ENCODE data around the gene NXF1. TPM values are rescaled to one million over a fixed set of nuclear protein-coding genes. Genes with fewer than 3 reads are reported as not detected.

The NXF1 gene
- total and polyA plus RNA-seq, 7 donors: 20.3 to 68.1 (median 40.2) TPM

DNA sequence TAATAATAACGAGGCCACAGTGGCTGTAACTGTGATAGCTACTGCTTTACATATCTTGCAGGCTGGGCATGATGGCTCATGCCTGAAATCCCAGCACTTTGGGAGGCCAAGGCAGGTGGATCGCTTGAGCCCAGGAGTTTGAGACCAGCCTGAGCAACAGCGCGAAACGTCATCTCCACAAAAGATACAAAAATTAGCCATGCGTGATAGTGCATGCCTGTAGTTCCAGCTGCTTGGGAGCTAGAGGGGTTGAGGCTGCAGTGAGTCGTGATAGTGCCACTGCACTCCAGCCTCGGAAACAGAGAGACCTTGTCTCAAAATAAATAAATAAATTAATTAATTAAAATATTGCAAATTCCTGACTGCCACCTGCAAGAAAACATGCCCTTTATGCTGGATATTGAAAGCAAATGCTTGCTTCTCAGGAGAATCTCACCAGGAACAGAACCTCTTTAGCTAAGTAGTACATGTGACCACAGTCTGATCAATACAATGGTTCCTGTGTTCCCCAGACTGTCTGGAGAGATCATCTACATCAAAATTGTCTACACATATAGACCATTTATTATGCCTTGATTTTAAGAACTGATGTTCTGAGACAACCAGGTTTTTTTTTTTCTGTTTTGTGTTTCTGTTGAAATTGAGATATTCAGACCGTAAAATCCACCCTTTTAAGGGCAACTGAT, 57.6 kb downstream of the NXF1 start:
- Histone ChIP-seq H3K27ac (no peak overlapping the region), H3K4me3 (no peak overlapping the region), H3K9me3 (no peaks in the 10 kb centered on the region), H3K27me3 (no peaks in the 10 kb centered on the region), H3K36me3 (peaks cover 0 to 18% (median 2%) of the 10 kb centered on the region in 4 donors), H3K4me1 (peaks cover 0 to 21% (median 5%) of the 10 kb centered on the region in 4 donors)
- WGBS, 2 donors: 89% methylated on average over 9 of the region's 9 CpGs
- TF ChIP-seq POLR2AphosphoS5 (IDR thresholded peaks at IDR 0.05): no peak
- intact Hi-C loops (cut with DNase I): no loop called here
- DNase-seq: no peak

Small RNAs within 50 kb of the gene (small RNA-seq; reads per million reads assigned to genes)
- gene MIR6514 (0.36 to 0.66 (median 0.65) reads per million in 3 donors), gene RF00099 (0 reads per million in 3 donors), gene RNU6-118P (0 reads per million in 3 donors), gene SNORD22 (0 reads per million in 3 donors), gene SNORD26 (0 reads per million in 3 donors), gene SNORD27 (0 reads per million in 3 donors), gene SNORD28 (0 reads per million in 3 donors), gene SNORD30 (485 to 1,563 (median 1,418) reads per million in 3 donors)

Other genes with a start within 250 kb of the NXF1 start
- 1,000 to 10,000 TPM; 1,344 to 1,788 (median 1,576) TPM for gene EEF1G, start 231.5 kb downstream of the NXF1 start, total RNA-seq
- 1,000 to 10,000 TPM; 1,418 to 2,108 (median 1,957) TPM for gene EEF1G, start 231.5 kb downstream of the NXF1 start, polyA plus RNA-seq
- gene TUT1, start 213.9 kb downstream of the NXF1 start, total RNA-seq: 1 to 10 TPM; 5.4 to 7.1 (median 6.2) TPM
- 10 to 100 TPM in 1 of 3 donors, 1 to 10 TPM in 2; 5.3 to 16.8 (median 6.0) TPM for gene TUT1, start 213.9 kb downstream of the NXF1 start, polyA plus RNA-seq
- gene MTA2, start 203.6 kb downstream of the NXF1 start, total RNA-seq: 10 to 100 TPM; 50.1 to 62.2 (median 58.1) TPM
- gene MTA2, start 203.6 kb downstream of the NXF1 start, polyA plus RNA-seq: 10 to 100 TPM; 28.8 to 86.3 (median 36.1) TPM
- 10 to 100 TPM; 19.6 to 39.5 (median 30.2) TPM for gene EML3, start 192.7 kb downstream of the NXF1 start, total RNA-seq
- gene EML3, start 192.7 kb downstream of the NXF1 start, polyA plus RNA-seq: 10 to 100 TPM; 10.6 to 50.7 (median 16.2) TPM
- 10 to 100 TPM in 2 of 4 donors, 1 to 10 TPM in 2; 5.3 to 13.8 (median 10.1) TPM for gene ROM1, start 192.2 kb downstream of the NXF1 start, total RNA-seq
- gene ROM1, start 192.2 kb downstream of the NXF1 start, polyA plus RNA-seq: 10 to 100 TPM in 1 of 3 donors, 1 to 10 TPM in 2; 3.0 to 14.2 (median 3.2) TPM
- 10 to 100 TPM; 11.1 to 26.3 (median 16.8) TPM for gene B3GAT3, start 183.5 kb downstream of the NXF1 start, total RNA-seq
- gene B3GAT3, start 183.5 kb downstream of the NXF1 start, polyA plus RNA-seq: 10 to 100 TPM in 2 of 3 donors, 1 to 10 TPM in 1; 9.7 to 47.5 (median 11.4) TPM
- gene GANAB, start 158.8 kb downstream of the NXF1 start, total RNA-seq: 100 to 1,000 TPM in 1 of 4 donors, 10 to 100 TPM in 3; 67.4 to 111 (median 77.9) TPM
- 100 to 1,000 TPM in 1 of 3 donors, 10 to 100 TPM in 2; 12.6 to 163 (median 37.9) TPM for gene GANAB, start 158.8 kb downstream of the NXF1 start, polyA plus RNA-seq
- gene INTS5, start 152.1 kb downstream of the NXF1 start, total RNA-seq: 10 to 100 TPM; 11.2 to 13.2 (median 12.1) TPM
- gene INTS5, start 152.1 kb downstream of the NXF1 start, polyA plus RNA-seq: 10 to 100 TPM in 1 of 3 donors, 1 to 10 TPM in 2; 7.8 to 14.8 (median 8.8) TPM
- gene C11orf98, start 140.2 kb downstream of the NXF1 start, total RNA-seq: 10 to 100 TPM; 24.6 to 47.4 (median 26.9) TPM
- 100 to 1,000 TPM; 166 to 183 (median 176) TPM for gene C11orf98, start 140.2 kb downstream of the NXF1 start, polyA plus RNA-seq
- gene CSKMT, start 140.1 kb downstream of the NXF1 start, total RNA-seq: 1 to 10 TPM; 2.9 to 6.1 (median 4.0) TPM
- 10 to 100 TPM in 1 of 3 donors, 1 to 10 TPM in 2; 1.2 to 19.4 (median 4.9) TPM for gene CSKMT, start 140.1 kb downstream of the NXF1 start, polyA plus RNA-seq
- gene UQCC3, start 133.8 kb downstream of the NXF1 start, total RNA-seq: 1 to 10 TPM; 4.9 to 9.7 (median 8.2) TPM
- 10 to 100 TPM; 15.8 to 19.8 (median 18.0) TPM for gene UQCC3, start 133.8 kb downstream of the NXF1 start, polyA plus RNA-seq
- 1 to 10 TPM; 2.0 to 4.1 (median 3.7) TPM for gene LBHD1, start 133.2 kb downstream of the NXF1 start, total RNA-seq
- gene LBHD1, start 133.2 kb downstream of the NXF1 start, polyA plus RNA-seq: 10 to 100 TPM in 1 of 3 donors, 1 to 10 TPM in 2; 3.0 to 12.9 (median 5.8) TPM
- 100 to 1,000 TPM; 174 to 298 (median 199) TPM for gene UBXN1, start 126.4 kb downstream of the NXF1 start, total RNA-seq
- gene UBXN1, start 126.4 kb downstream of the NXF1 start, polyA plus RNA-seq: 100 to 1,000 TPM; 132 to 188 (median 174) TPM
- gene LRRN4CL, start 115.9 kb downstream of the NXF1 start, total RNA-seq: 10 to 100 TPM; 28.5 to 40.4 (median 32.1) TPM
- 1 to 10 TPM in 2 of 3 donors, under 1 TPM in 1; 0.23 to 3.1 (median 3.0) TPM for gene LRRN4CL, start 115.9 kb downstream of the NXF1 start, polyA plus RNA-seq
- gene BSCL2, start 98.0 kb downstream of the NXF1 start, total RNA-seq: 10 to 100 TPM; 35.5 to 69.8 (median 50.2) TPM
- gene BSCL2, start 98.0 kb downstream of the NXF1 start, polyA plus RNA-seq: 10 to 100 TPM; 18.0 to 72.3 (median 27.0) TPM
- 1 to 10 TPM in 3 of 4 donors, not detected in 1; 1.4 to 5.0 (median 2.8) TPM for gene GNG3, start 97.8 kb downstream of the NXF1 start, total RNA-seq
- 1 to 10 TPM in 2 of 3 donors, not detected in 1; 1.2 to 2.7 TPM for gene GNG3, start 97.8 kb downstream of the NXF1 start, polyA plus RNA-seq
- 10 to 100 TPM; 22.9 to 30.7 (median 25.3) TPM for gene HNRNPUL2, start 78.0 kb downstream of the NXF1 start, total RNA-seq
- gene HNRNPUL2, start 78.0 kb downstream of the NXF1 start, polyA plus RNA-seq: 10 to 100 TPM; 36.6 to 54.3 (median 37.5) TPM
- 10 to 100 TPM; 21.9 to 39.9 (median 24.2) TPM for gene TTC9C, start 77.0 kb downstream of the NXF1 start, total RNA-seq
- 10 to 100 TPM; 27.6 to 30.4 (median 27.7) TPM for gene TTC9C, start 77.0 kb downstream of the NXF1 start, polyA plus RNA-seq
- gene ZBTB3, start 51.3 kb downstream of the NXF1 start, total RNA-seq: 10 to 100 TPM in 1 of 4 donors, 1 to 10 TPM in 3; 6.6 to 12.1 (median 7.7) TPM
- gene ZBTB3, start 51.3 kb downstream of the NXF1 start, polyA plus RNA-seq: 1 to 10 TPM; 1.2 to 5.0 (median 1.8) TPM
- gene POLR2G, start 43.9 kb downstream of the NXF1 start, total RNA-seq: 10 to 100 TPM; 42.7 to 59.5 (median 53.6) TPM
- gene POLR2G, start 43.9 kb downstream of the NXF1 start, polyA plus RNA-seq: 100 to 1,000 TPM in 1 of 3 donors, 10 to 100 TPM in 2; 73.5 to 111 (median 95.5) TPM
- 10 to 100 TPM; 13.2 to 20.1 (median 16.7) TPM for gene TAF6L, start 34.0 kb downstream of the NXF1 start, total RNA-seq
- 10 to 100 TPM in 1 of 3 donors, 1 to 10 TPM in 2; 3.0 to 20.7 (median 9.0) TPM for gene TAF6L, start 34.0 kb downstream of the NXF1 start, polyA plus RNA-seq
- gene TMEM179B, start 18.0 kb downstream of the NXF1 start, total RNA-seq: 10 to 100 TPM; 38.2 to 49.6 (median 43.0) TPM
- 10 to 100 TPM; 27.0 to 63.9 (median 38.4) TPM for gene TMEM179B, start 18.0 kb downstream of the NXF1 start, polyA plus RNA-seq
- gene TMEM223, start 13.4 kb downstream of the NXF1 start, total RNA-seq: 10 to 100 TPM; 16.0 to 27.1 (median 24.1) TPM
- gene TMEM223, start 13.4 kb downstream of the NXF1 start, polyA plus RNA-seq: 10 to 100 TPM in 2 of 3 donors, 1 to 10 TPM in 1; 9.0 to 30.9 (median 15.5) TPM
- 10 to 100 TPM; 27.1 to 37.8 (median 31.2) TPM for gene STX5, start 26.6 kb upstream of the NXF1 start, total RNA-seq
- 10 to 100 TPM; 27.8 to 31.2 (median 28.9) TPM for gene STX5, start 26.6 kb upstream of the NXF1 start, polyA plus RNA-seq
- 1 to 10 TPM in 1 of 4 donors, not detected in 3; 2.1 TPM for gene TEX54, start 27.4 kb upstream of the NXF1 start, total RNA-seq
- gene TEX54, start 27.4 kb upstream of the NXF1 start, polyA plus RNA-seq: not detected
- 10 to 100 TPM; 22.8 to 39.7 (median 34.7) TPM for gene WDR74, start 34.1 kb upstream of the NXF1 start, total RNA-seq
- 10 to 100 TPM; 11.6 to 47.6 (median 24.0) TPM for gene WDR74, start 34.1 kb upstream of the NXF1 start, polyA plus RNA-seq
- 10 to 100 TPM; 44.0 to 70.4 (median 50.4) TPM for gene SLC3A2, start 75.5 kb upstream of the NXF1 start, total RNA-seq
- gene SLC3A2, start 75.5 kb upstream of the NXF1 start, polyA plus RNA-seq: 100 to 1,000 TPM in 1 of 3 donors, 10 to 100 TPM in 2; 16.8 to 128 (median 39.1) TPM
- gene CHRM1, start 115.9 kb upstream of the NXF1 start, total RNA-seq: under 1 TPM; 0.16 to 0.55 (median 0.38) TPM
- under 1 TPM in 1 of 3 donors, not detected in 2; 0.60 TPM for gene CHRM1, start 115.9 kb upstream of the NXF1 start, polyA plus RNA-seq
- gene SLC22A6, start 179.5 kb upstream of the NXF1 start, total RNA-seq: not detected
- not detected for gene SLC22A6, start 179.5 kb upstream of the NXF1 start, polyA plus RNA-seq
- not detected for gene SLC22A8, start 210.4 kb upstream of the NXF1 start, total RNA-seq
- not detected for gene SLC22A8, start 210.4 kb upstream of the NXF1 start, polyA plus RNA-seq